T-helper 1 cell treated with Interleukin-12 subunit alpha and Interleukin-12 subunit beta and Interleukin-4 antibody, amounts not matched to agents 30 ng/mL and 1 ng/mL, for 36 hours (primary cell): ENCODE measurements around the gene PLB1. TPM values are rescaled to one million over a fixed set of nuclear protein-coding genes. Genes with fewer than 3 reads are reported as not detected.

ENCODE experiments used
- intact Hi-C: fragments of 100-400 bp; cut with micrococcal nuclease; formaldehyde crosslinking; loops from one replicate; pipeline ENCODE4 v1.15.1; 2024
- total RNA-seq: library from RNA; stranded (reverse); gene quantifications from 2 replicates; pipeline ENCODE4 v1.2.3, GENCODE V29; 2022

The PLB1 gene
- total RNA-seq, 1 donor from 2014 or later, result 0.78 TPM

- intact Hi-C loops, result no loop called here
Observed at GRCh38 chr2:28638102-28638501, 142.2 kb downstream of the PLB1 start.

GRCh38 chr2:28639092-28639691 lies 143.3 kb downstream of the PLB1 start:
- intact Hi-C loops, result no loop called here

GRCh38 chr2:28639836-28640235 lies 144.0 kb downstream of the PLB1 start:
- intact Hi-C loops, result no loop called here

GRCh38 chr2:28640260-28640907 lies 144.5 kb downstream of the PLB1 start:
- intact Hi-C loops, result no loop called here

GRCh38 chr2:28640908-28641300 lies 145.0 kb downstream of the PLB1 start:
- intact Hi-C loops, result no loop called here

- intact Hi-C loops, result no loop called here
Observed at GRCh38 chr2:28642796-28643195, 146.9 kb downstream of the PLB1 start.

- intact Hi-C loops, result no loop called here
Observed at GRCh38 chr2:28643327-28643726, 147.5 kb downstream of the PLB1 start.

- intact Hi-C loops, result no loop called here
Observed at GRCh38 chr2:28643911-28644334, 148.1 kb downstream of the PLB1 start.

GRCh38 chr2:28644760-28645159 lies 148.9 kb downstream of the PLB1 start:
- intact Hi-C loops, result no loop called here

- intact Hi-C loops, result no loop called here
Observed at GRCh38 chr2:28645553-28645952, 149.7 kb downstream of the PLB1 start.

GRCh38 chr2:28647682-28648081 lies 151.8 kb downstream of the PLB1 start:
- intact Hi-C loops, result no loop called here

GRCh38 chr2:28648147-28648546 lies 152.3 kb downstream of the PLB1 start:
- intact Hi-C loops, result no loop called here

GRCh38 chr2:28648671-28649395 lies 153.0 kb downstream of the PLB1 start:
- intact Hi-C loops, result no loop called here

GRCh38 chr2:28649481-28650265 lies 153.8 kb downstream of the PLB1 start:
- intact Hi-C loops, result no loop called here

GRCh38 chr2:28650266-28650584 lies 154.4 kb downstream of the PLB1 start:
- intact Hi-C loops, result no loop called here

GRCh38 chr2:28652217-28652616 lies 156.4 kb downstream of the PLB1 start:
- intact Hi-C loops, result no loop called here

- intact Hi-C loops, result loop anchor here (2.0 kb wide), 1 partner anchor 27 kb away; no protein-coding TSS in a partner anchor
Observed at GRCh38 chr2:28653892-28654662, 158.2 kb downstream of the PLB1 start.

GRCh38 chr2:28654663-28655320 lies 158.9 kb downstream of the PLB1 start:
- intact Hi-C loops, result loop anchor here (2.0 kb wide), 1 partner anchor 26 kb away; no protein-coding TSS in a partner anchor

GRCh38 chr2:28656937-28657615 lies 161.2 kb downstream of the PLB1 start:
- intact Hi-C loops, result no loop called here

GRCh38 chr2:28658369-28658768 lies 162.5 kb downstream of the PLB1 start:
- intact Hi-C loops, result no loop called here
